ENCODE data around the gene C1RL. TPM values are rescaled to one million over a fixed set of nuclear protein-coding genes. Genes with fewer than 3 reads are reported as not detected.

Gene C1RL
- total RNA-seq, 2 experiments from 2014 or later, result 3.0 to 10.4 TPM

DNA sequence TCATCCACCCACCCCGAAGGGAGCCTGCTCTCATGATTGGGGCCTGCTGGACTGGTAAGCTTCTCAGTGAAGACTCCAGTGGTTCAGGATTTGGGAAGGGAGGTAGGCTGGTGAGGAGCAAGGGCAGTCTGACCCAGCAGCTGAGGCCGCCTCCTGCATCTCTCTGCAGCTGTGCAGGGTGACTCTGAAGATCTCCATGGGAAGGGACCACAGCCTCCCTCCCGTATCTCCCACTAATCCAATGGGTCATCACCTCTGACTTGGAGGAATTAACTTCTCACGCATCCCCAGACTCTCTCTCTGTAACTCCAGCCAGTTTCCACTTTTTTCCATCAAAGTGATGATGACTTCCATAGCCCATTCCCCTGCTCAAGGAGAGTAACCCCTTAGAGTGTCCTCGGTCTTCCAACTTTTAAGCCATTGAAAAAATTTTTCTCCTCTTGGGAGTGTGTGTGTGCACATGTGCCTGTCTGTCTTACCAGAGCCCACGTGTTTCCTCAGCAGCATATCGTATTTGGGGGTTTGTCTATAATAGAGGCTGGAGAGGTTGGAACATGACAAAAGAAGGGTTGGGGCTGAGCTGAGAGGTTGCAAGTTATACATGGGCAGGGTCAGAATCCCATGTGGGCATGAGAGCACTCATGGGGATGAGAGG lies 32.5 kb upstream of the C1RL start:
- POLR2A ChIA-PET, result interaction anchor here (0.6 to 1.0 kb wide), 5 partner anchors 12 to 1006 kb away, joined by 3 to 7 read pairs (median 3); no protein-coding TSS in a partner anchor
- CTCF ChIA-PET (ENCODE audit: unreplicated experiment), result interaction anchor here (1.0 kb wide), 1 partner anchor 12 kb away, joined by 3 read pairs; the partner anchor contains the start of gene CLSTN3
- no peaks in the 10 kb centered on the region for H4K20me1 ChIP-seq (ENCODE audit: insufficient read depth, low read length)
- TF ChIP-seq, protein P1, sequence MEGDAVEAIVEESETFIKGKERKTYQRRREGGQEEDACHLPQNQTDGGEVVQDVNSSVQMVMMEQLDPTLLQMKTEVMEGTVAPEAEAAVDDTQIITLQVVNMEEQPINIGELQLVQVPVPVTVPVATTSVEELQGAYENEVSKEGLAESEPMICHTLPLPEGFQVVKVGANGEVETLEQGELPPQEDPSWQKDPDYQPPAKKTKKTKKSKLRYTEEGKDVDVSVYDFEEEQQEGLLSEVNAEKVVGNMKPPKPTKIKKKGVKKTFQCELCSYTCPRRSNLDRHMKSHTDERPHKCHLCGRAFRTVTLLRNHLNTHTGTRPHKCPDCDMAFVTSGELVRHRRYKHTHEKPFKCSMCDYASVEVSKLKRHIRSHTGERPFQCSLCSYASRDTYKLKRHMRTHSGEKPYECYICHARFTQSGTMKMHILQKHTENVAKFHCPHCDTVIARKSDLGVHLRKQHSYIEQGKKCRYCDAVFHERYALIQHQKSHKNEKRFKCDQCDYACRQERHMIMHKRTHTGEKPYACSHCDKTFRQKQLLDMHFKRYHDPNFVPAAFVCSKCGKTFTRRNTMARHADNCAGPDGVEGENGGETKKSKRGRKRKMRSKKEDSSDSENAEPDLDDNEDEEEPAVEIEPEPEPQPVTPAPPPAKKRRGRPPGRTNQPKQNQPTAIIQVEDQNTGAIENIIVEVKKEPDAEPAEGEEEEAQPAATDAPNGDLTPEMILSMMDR (conservative IDR thresholded peaks at IDR 0.05; ENCODE audit: low read length), result no peak
- TF ChIP-seq EZH2phosphoT487 (IDR thresholded peaks at IDR 0.05; ENCODE audit: borderline replicate concordance, low read depth, low read length), result no peak
- H3K4me1 ChIP-seq (ENCODE audit: insufficient read depth, low read length, poor library complexity, severe bottlenecking), result no peaks in the 10 kb centered on the region
- no peak overlapping the region for H2AFZ ChIP-seq (ENCODE audit: low read length)
- no peak overlapping the region for H3K4me3 ChIP-seq (ENCODE audit: low read depth, low read length, poor library complexity, severe bottlenecking)
- no peak overlapping the region for H3K27ac ChIP-seq (ENCODE audit: low read depth, low read length, poor library complexity, severe bottlenecking)
- intact Hi-C loops (cut with micrococcal nuclease; ENCODE audit: unreplicated experiment), result loop anchor here (1.0 to 5.0 kb wide), 3 partner anchors 47 to 497 kb away; no protein-coding TSS in a partner anchor
- H3K79me2 ChIP-seq (ENCODE audit: insufficient read depth, low read depth, low read length), result no peaks in the 10 kb centered on the region
- no TSS peak for BruUV-seq (replicated peaks)
- DNase-seq (ENCODE audit: low spot score), result no peak
- H3K36me3 ChIP-seq (ENCODE audit: insufficient read depth, low read length), result peaks cover 5% of the 10 kb centered on the region; the same call in 1 of the 2 replicates
- H3K4me2 ChIP-seq (ENCODE audit: low read length), result no peak overlapping the region
- no peaks in the 10 kb centered on the region for H3K9me2 ChIP-seq (ENCODE audit: insufficient read depth, low read length)
- no peaks in the 10 kb centered on the region for H3K9me3 ChIP-seq (ENCODE audit: low read length)

DNA sequence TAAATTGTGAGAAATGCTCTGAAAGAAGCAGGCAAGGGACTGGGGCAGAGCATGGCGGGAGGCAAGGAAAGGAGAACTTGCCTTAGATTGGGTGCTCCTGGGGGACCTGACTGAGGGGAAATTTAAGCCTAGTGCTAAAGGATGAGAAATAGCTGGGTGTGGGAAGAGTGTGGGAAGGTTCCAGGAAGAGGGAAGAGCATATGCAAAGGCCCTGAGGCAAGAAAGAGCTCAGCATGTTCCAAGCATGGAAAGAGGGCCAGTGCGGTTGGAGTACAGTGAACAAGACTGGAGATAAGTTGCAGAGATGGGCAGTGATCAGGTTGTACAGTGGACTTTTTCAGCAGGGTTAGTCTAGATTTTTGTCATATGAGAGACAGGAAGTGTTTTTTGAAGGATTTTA lies 30.2 kb upstream of the C1RL start:
- Histone ChIP-seq H2AFZ (ENCODE audit: low read length) (no peak overlapping the region), H3K27ac (ENCODE audit: low read depth, low read length, poor library complexity, severe bottlenecking) (no peak overlapping the region), H3K4me2 (ENCODE audit: low read length) (no peak overlapping the region), H3K4me3 (ENCODE audit: low read depth, low read length, poor library complexity, severe bottlenecking) (no peak overlapping the region), H4K20me1 (ENCODE audit: insufficient read depth, low read length) (no peaks in the 10 kb centered on the region), H3K9me3 (ENCODE audit: low read length) (no peaks in the 10 kb centered on the region), H3K9me2 (ENCODE audit: insufficient read depth, low read length) (no peaks in the 10 kb centered on the region), H3K36me3 (ENCODE audit: insufficient read depth, low read length) (peaks cover 11% of the 10 kb centered on the region), H3K4me1 (ENCODE audit: insufficient read depth, low read length, poor library complexity, severe bottlenecking) (no peaks in the 10 kb centered on the region), H3K79me2 (ENCODE audit: insufficient read depth, low read depth, low read length) (no peaks in the 10 kb centered on the region)
- DNase-seq (ENCODE audit: low spot score), result no peak
- intact Hi-C loops (cut with micrococcal nuclease; ENCODE audit: unreplicated experiment), result no loop called here
- TF ChIP-seq, protein P1 (conservative IDR thresholded peaks at IDR 0.05; ENCODE audit: low read length), result no peak
- no peak for TF ChIP-seq EZH2phosphoT487 (IDR thresholded peaks at IDR 0.05; ENCODE audit: borderline replicate concordance, low read depth, low read length)
- BruUV-seq (replicated peaks), result no TSS peak
- CTCF ChIA-PET (ENCODE audit: unreplicated experiment), result no interaction called here
- POLR2A ChIA-PET, result interaction anchor here (0.6 to 1.0 kb wide), 2 partner anchors 44 to 743 kb away, joined by 3 read pairs; no protein-coding TSS in a partner anchor

DNA sequence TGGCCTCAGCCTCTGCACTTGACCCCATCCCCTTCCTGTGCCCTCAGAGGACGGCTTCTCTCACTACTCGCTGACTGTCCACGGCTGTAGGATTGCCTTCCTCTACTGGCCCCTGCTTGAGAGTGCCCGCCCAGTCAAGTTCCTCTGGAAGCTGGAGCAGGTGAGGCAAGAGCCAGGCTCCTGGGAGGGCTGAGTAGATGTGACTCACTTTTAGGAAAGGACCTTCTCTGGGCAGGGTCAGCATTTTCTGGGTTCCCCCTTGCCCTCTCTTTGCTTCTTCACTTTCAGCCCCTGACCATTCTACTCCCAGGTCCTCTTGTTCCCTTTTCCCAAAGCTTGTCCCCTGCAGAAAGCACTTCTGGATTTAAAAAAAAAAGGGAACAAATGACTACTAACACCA lies 28.9 kb upstream of the C1RL start:
- H3K36me3 ChIP-seq (ENCODE audit: insufficient read depth, low read length), result peaks cover 11% of the 10 kb centered on the region
- H3K9me2 ChIP-seq (ENCODE audit: insufficient read depth, low read length), result no peaks in the 10 kb centered on the region
- no peak for TF ChIP-seq EZH2phosphoT487 (IDR thresholded peaks at IDR 0.05; ENCODE audit: borderline replicate concordance, low read depth, low read length)
- TF ChIP-seq, protein P1 (conservative IDR thresholded peaks at IDR 0.05; ENCODE audit: low read length), result no peak
- no peaks in the 10 kb centered on the region for H3K4me1 ChIP-seq (ENCODE audit: insufficient read depth, low read length, poor library complexity, severe bottlenecking)
- POLR2A ChIA-PET, result no interaction called here
- H4K20me1 ChIP-seq (ENCODE audit: insufficient read depth, low read length), result no peaks in the 10 kb centered on the region
- H2AFZ ChIP-seq (ENCODE audit: low read length), result no peak overlapping the region
- BruUV-seq (replicated peaks), result no TSS peak
- DNase-seq (ENCODE audit: low spot score), result no peak
- no peaks in the 10 kb centered on the region for H3K9me3 ChIP-seq (ENCODE audit: low read length)
- H3K79me2 ChIP-seq (ENCODE audit: insufficient read depth, low read depth, low read length), result no peaks in the 10 kb centered on the region
- H3K27ac ChIP-seq (ENCODE audit: low read depth, low read length, poor library complexity, severe bottlenecking), result no peak overlapping the region
- CTCF ChIA-PET (ENCODE audit: unreplicated experiment), result no interaction called here
- intact Hi-C loops (cut with micrococcal nuclease; ENCODE audit: unreplicated experiment), result no loop called here
- no peak overlapping the region for H3K4me3 ChIP-seq (ENCODE audit: low read depth, low read length, poor library complexity, severe bottlenecking)
- no peak overlapping the region for H3K4me2 ChIP-seq (ENCODE audit: low read length)
